Stimulated activated CD4-positive, alpha-beta T cell treated with anti-CD3 and anti-CD28 coated beads, Interleukin-4, amount 100 ng/mL, for 1 hour (primary cell): Measurements from ENCODE around the gene SERAC1.
"Not testable (repeated sequence)": the region's sequence is repeated elsewhere in the genome, so short reads cannot be mapped to it uniquely, and the experiment has no call there.

Experiments used
- DNase-seq: peaks from one replicate; pipeline ENCODE4 v3.0.0-alpha.2; 2020

Gene SERAC1

DNA sequence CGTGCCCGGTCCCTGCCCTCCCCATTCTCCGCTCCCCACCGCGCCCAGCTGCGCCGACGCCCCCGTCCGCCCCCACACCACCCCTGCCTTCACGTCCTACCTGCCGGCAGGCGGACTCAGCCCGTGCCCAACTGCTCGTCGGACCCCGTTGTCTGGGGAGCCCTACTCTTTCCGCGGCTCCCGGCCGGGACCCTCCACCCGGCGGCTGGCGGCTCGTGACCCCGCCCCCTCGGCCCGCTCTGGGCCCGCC, at the start of gene SERAC1:
Gene SERAC1 (minus strand): TSS at position 223 of the 250 bp plus-strand sequence. CDS start 9,899 bp downstream, outside the sequence.
- no peak for DNase-seq

DNA sequence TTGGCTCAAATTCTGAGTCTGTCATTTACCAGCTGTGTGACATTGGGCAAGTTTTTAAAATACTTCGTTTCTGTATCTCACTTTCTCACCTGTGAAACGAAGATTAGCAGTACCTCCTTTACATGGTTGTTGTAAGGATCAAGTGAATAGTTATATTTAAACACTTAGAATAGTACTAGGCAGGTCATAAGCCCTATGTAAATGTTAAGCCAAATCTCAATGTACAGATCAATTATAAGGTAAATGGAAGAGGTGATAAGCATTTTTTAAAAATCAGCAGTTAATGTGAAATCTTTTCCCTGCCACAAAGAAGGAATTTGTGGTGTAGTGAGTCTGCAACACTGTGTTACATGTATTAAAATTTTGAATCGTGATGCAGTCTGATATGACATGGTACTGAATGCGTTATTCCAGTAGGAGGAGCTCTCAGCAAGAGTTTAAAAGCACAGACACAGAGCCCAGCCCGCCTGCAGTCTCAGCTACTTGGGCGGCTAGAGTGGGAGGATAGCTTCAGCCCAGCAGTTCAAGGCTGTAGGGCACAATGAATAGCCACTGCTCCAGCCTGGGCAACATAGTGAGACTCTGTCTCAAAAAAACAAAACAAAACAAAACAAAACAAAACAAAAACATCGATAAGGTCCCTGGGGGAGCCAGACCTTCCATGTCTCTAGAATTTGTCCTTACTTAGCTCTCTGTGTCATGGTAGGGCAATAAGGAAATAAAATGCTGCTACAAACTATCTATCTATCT, 46.0 kb upstream of the SERAC1 start:
- DNase-seq: peak; percentile 48

DNA sequence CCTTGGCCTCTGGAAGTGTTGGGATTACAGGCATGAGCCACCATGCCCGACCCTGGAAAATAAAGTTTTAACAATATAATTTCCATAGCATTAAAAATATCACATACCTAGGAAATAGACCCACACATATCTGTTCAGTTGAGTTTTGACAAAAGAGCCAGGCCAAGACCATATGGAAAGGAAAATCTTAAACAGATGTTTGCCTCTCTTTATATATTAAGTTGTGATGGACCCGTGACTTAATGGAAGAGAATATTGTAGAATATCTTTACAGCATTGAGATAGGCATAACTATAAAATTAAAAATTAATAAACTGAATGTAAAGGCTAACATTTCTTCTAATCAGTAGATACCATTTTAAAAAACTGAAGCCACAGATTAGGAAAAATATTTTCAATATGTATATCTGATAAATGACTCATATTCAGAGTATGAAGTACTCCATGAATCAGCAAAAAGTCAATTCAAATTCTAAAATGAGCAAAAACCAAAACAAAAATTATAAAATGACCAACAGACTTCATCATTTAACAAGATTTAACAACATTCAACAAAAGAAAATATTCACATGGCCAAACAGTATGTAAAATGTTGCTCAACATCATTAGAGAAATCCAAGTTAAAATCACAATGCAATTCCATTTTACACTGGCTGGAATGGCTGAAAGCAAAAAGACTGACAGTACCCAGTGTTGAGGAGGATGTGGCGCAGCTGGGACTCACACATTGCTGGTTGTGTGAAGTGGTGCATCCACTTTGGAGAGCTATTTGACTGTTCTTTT, 43.4 kb upstream of the SERAC1 start:
- no peak for DNase-seq

DNA sequence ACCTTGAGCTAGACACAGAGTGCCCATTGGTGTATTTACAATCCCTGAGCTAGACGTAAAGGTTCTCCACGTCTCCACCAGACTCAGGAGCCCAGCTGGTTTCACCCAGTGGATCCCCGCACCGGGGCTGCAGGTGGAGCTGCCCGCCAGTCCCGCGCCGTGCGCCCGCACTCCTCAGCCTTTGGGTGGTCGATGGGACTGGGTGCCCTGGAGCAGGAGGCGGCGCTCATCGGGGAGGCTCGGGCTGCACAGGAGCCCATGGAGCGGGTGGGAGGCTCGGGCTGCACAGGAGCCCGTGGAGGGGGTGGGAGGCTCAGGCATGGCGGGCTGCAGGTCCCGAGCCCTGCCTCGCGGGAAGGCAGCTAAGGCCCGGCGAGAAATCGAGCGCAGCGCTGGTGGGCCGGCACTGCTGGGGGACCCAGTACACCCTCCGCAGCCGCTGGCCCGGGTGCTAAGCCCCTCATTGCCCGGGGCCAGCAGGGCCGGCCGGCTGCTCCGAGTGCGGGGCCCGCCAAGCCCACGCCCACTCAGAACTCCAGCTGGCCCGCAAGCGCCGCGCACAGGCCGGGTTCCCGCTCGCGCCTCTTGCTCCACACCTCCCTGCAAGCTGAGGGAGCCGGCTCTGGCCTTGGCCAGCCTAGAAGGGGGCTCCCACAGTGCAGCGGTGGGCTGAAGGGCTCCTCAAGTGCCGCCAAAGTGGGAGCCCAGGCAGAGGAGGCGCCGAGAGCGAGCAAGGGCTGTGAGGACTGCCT, 41.7 kb upstream of the SERAC1 start:
- DNase-seq: not testable (repeated sequence)

DNA sequence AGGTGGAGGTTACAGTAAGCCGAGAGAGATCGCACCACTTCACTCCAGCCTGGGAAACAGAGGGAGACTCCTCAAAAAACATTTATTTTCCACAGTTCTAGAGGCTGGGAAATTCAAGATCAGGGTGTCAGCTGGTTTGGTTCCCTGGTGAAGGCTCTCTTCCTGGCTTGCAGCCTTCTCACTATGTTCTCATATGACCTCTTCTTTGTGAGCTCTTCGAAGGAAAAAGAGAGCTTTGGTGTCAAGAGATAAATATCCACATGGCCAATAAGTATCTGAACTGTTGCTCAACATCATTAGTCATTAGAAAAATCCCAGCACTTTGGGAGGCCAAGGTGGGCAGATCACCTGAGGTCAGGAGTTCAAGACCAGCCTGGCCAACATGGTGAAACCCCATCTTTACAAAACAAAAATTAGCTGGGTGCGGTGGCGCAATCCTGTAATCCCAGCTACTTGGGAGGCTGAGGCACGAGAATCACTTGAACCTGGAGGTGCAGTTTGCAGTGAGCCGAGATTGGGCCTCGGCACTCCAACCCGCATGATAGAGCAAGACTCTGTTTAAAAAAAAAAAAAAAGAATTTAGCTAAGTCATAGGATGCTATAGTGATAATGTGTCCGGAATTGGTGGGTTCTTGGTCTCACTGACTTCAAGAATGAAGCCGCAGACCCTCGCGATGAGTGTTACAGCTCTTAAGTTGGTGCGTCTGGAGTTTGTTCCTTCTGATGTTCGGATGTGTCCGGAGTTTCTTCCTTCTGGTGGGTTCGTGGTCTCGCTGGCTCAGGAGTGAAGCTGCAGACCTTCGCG, 40.4 kb upstream of the SERAC1 start:
- not testable (repeated sequence) for DNase-seq

DNA sequence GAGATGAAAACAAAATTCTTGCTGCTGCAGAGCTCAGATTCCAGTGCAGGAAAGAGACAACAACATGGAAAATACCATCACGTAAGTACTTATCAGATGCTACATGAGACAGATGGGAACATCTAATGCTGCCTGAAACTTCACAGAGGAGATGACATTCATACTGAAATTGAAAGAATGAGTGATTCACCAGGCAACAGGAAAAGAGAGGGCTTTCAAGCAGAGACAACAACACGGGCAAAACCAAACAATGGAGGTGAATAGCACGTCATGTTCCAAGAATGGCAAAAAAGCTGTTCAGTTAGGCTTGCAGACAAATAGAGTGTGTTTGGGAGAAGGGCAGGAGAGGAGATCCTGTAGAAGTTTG, 39.3 kb upstream of the SERAC1 start:
- no peak for DNase-seq

DNA sequence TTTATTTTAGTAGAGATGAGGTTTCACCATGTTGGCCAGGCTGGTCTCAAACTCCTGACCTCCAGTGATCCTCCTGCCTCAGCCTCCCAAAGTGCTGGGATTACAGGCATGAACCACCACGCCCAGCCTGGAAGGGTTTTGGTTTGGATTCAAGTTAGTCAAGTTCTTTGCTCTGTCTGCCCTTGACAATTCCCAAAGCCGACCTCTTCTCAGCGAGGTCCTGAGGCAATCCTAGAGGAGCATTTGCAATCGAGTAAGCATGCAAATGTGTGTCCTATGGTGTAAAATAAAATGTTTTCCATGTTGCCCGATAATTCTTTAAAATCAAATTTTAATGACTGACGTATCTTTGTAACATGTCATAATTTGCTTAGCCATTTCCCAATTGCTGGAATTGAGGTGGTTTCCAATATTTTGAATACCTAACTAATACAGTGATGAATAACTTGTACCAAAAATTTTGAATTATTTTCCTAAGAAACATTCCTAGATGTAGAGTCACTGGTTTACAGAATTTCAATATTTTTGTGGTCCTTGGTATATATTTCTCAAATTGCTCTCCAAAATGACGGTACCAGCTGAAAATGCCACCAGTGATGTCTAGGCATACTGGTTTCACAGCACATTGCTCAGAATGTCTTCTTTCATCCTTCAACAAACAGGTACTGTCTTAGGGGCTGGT, 38.8 kb upstream of the SERAC1 start:
- DNase-seq: no peak

DNA sequence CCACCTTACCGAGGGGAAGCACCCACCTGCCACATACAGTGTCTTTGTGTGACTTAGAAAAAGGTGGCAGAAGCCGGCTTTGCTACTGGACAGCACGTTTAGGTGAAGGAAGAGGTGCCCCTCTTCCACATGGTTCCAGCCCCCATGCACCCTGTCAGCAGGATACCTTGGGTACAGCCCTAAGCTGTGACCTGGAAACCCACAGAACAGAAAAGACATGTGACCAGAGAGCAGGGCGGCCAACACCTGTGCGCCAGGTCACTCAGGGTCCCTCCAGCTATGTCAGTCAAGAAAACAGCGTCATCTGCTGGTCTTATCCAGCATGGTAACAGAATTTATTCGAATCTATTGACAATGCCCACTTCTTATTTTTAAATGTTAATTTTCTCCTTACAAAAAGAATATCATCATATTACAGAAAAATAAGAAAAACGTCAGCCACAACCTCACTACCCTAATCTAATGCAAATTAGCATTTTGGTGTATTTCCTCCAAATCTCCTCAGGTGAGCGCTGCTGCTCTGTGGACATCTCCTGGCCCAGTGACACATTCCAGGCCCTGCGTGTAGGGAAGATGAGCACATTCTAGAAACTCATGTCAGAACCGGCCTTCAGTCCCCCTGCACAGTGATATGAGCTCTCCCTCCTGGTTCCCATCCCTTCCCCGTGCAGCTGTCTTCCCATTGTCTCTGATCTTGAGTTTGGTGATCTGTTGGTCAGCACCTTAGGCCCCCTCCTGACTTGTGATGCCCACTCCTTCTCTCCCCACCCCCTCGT, 37.3 kb upstream of the SERAC1 start:
- DNase-seq: no peak

DNA sequence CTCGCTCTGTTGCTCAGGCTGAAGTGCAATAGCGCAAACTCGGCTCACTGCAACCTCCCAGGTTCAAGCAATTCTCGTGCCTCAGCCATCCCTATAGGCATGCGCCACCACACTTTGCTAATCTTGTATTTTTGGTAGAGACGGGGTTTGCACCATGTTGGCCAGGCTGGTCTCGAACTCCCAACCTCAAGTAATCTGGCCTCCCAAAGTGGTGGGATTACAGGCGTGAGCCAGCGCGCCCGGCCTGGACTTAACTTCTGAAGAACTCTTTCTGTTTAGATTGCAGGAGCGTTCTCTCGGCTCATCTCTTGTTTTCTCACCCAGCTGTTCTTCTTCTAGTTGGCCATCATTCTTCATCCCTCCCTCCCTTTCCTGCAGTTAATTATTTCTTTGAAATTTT, 30.4 kb upstream of the SERAC1 start:
- no peak for DNase-seq

DNA sequence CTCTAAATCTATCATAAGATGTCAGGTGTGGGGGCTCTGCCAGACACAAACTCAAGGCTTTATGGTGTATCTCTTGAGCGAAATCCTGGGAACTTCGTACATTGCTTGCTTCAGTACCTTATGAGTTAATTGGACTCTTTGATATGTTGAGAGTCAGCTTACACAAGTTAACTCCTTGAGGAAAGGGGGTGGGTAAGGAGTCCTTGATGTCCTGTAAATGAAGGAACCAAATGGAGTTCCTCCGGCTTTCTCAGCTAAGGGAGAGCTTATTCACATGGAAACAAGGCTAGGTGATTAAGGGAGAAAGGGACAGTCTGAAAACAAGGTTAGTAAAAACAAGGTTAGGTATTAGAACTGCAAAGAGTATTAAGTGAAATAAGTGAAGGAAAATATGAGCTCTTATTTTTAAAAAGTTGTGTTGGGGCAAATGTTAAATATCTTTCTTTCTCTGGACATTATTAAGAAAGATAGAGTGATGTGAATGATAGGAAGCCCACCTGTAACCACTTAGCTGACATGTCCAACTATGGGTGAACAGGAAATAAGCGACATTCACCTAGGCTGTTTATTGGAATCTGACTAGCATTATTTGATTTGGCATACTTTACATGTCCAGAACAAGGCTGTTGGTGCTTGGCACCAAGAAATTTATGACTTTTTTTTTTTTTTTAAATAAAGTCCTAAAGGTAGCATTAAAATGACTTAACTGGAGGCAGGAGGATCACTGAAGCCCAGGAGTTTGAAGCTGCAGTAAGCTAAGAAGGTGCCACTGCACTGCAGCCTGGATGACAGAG, 26.6 kb upstream of the SERAC1 start:
- DNase-seq: no peak

DNA sequence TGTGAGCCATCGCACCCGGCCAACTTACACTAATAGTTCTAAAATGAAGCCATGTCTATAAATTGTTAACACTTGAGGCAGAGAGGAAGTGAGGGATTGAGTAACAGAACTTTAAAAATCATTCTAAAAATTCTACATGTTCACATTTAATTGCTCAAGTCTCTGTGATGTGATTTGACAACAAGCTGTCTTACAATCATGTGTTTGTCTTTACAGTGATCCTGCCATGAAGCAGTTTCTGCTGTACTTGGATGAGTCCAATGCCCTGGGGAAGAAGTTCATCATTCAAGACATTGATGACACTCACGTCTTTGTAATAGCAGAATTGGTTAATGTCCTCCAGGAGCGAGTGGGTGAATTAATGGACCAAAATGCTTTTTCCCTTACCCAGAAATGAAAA, 23.7 kb upstream of the SERAC1 start:
- DNase-seq: no peak

DNA sequence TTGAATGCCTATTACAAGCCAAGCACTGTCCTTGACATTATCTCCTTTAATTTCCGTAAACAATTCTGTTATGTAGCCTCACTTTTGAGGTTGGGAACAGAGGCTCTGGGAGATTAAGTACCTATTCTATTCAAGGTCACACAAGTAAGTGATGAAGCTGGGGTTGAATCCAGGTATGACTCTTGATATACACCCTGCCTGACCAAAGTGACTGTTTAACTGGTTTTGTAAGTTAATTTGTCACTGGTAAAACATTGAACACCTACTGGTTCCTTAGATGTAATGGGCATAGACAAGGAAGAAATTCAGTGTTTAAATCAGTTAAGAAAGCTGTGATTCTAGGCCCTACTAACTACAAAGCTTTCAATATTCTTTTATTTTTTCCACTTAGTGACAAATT, 23.0 kb upstream of the SERAC1 start:
- DNase-seq: no peak

DNA sequence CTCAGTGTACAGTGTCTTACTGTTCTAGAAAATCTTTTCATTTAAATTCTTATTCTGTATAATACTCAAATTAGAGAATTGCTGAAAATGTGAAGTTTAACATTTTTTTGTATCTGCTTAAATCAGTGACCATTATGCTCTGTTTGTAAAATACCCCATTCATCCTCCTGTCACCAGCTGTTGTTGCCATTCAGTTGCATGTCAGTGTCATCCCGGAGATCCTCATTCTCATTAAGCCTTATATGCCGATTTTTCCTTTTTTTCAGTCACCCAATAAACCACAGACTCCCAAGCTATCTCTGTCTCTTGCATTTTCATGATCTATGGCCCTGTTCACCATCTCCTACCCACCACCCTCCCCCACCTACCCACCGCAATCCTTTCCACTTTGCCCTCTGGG, 20.5 kb upstream of the SERAC1 start:
- no peak for DNase-seq

DNA sequence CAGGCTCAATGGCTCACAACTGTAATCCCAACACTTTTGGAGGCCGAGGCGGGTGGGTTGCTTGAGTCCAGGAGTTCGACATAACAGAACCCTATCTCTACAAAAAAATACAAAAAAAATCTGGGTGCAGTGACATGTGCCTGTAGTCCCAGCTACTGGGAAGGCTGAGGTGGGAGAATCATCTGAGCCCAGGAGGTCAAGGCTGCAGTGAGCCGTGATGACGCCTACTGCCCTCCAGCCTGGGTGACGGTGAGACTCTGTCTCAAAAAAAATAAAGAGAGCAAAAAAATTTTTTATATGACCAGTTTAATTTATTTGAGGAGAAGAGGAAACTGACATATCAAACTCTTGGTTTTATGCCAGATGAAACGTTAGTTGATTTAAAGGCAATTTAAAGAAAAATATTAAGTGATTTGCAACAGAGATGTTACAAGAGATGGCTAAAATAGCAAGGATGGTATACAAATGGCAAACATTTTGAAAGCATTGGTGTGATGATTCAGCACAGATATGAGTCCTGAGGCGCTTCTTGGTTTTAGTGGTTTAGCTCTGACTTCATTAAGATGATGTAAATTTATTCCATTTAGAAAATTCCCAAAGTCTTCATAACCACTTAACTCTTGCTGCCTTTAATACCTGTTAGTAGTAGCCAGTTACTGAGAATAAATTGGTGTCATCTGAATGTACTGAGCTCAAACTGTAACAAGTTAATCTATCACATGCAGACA, 17.8 kb upstream of the SERAC1 start:
- DNase-seq: no peak

DNA sequence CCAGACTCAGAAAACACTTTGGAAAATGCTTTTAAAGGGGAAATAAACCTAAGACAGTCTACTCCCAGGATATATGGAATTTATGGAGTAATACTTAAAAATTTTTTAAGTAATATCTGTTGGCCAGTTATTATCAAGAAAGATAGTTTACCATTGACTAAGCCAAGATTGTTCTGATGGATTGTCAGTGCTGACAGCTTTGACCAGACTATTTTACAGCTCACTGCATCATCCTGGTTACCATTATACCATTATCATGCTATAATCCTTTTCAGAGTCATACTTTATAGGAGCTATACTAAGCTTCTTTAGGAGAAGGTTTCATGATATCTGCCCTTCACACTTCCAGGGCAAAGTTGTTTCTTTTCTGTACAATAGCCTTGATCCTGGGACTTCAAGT, 16.5 kb upstream of the SERAC1 start:
- no peak for DNase-seq

DNA sequence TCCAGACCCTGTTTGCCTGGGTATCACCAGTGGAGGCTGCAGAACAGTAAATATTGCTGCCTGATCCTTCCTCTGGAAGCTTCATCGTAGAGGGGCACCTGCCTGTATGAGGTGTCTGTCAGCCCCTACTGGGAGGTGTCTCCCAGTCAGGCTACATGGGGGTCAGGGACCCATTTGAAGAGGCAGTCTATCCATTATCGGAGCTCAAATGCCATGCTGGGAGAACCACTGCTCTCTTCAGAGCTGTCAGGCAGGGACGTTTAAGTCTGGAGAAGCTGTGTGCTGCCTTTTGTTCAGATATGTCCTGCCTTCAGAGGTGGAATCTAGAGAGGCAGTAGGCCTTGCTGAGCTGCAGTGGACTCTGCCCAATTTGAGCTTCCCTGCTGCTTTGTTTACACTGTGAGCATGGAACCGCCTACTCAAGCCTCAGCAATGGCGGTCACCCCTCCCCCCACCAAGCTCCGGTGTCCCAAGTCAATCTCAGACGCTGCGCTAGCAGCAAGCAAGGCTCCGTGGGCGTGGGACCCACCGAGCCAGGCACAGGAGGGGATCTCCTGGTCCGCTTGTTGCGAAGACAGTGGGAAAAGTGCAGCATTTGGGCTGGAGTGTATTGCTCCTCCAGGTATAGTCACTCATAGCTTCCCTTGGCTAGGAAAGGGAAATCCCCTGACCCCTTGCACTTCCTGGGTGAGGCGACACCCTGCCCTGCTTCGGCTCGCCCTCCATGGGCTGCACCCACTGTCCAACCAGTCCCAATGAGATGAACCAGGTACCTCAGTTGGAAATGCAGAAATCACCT, 15.3 kb upstream of the SERAC1 start:
- DNase-seq: not testable (repeated sequence)

DNA sequence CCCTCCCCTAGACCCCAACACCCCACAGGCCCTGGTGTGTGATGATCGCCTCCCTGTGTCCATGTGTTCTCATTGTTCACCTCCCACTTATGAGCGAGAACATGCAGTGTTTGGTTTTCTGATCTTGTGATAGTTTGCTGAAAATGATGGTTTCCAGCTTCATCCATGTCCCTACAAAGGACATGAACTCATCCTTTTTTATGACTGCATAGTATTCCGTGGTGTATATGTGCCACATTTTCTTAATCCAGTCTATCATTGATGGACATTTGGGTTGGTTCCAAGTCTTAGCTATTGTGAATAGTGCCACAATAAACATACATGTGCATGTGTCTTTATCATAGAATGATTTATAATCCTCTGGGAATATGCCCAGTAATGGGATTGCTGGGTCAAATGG, 9.7 kb upstream of the SERAC1 start:
- DNase-seq: not testable (repeated sequence)

DNA sequence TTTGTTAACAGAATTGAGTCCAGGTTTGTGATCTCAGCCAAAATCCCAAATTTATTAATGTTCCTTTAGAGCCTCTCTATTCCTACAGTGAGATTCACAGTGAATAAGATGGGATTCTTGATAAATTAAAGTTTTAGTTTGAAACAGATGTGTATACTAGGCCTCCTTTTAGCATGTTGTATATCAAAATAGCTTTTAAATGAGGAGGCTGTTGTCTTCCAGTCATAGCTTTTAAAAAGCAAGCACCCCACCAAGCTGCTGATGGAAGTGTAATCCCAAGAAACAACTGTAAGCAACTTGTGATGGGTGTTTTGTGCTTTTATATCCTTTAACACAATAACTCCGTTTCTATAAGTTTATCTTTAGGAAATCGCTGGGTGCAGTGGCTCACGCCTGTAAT, 7.0 kb upstream of the SERAC1 start:
- no peak for DNase-seq

DNA sequence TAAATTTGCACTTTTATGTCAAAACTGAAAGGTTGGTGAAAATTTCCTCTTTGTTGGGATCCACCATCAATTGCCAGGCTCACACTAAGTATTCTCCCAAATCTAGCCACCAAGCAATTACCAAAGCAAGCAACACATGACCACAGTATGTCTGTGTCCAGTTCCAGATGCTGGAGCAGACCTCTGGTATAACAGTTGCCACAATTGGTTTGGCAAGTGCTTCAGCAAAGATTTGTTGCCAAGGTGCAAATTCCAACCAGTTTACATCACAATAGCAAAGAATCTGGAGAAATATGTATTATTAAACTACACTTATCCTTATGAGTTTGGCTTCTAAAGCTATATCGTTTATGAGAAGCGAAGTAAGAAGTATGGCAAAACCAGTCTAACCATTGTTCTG, 6.5 kb upstream of the SERAC1 start:
- no peak for DNase-seq
